Measurements from ENCODE around the gene PITPNM3. TPM values are rescaled to one million over a fixed set of nuclear protein-coding genes. Genes with fewer than 3 reads are reported as not detected.

The PITPNM3 gene
- polyA plus RNA-seq, 3 donors = 0.29 TPM; not detected in 2

- H3K4me1 ChIP-seq (ENCODE audit: control insufficient read depth in 1 of 2, insufficient read depth in 2 of 2, low read length in 2 of 2) = peaks cover 5 to 6% of the 10 kb centered on the region in 2 donors
- H4K20me1 ChIP-seq (ENCODE audit: insufficient read depth, low read length) = no peaks in the 10 kb centered on the region
- H3K27me3 ChIP-seq (ENCODE audit: control insufficient read depth in 2 of 2, insufficient read depth in 2 of 2, low read length in 2 of 2) = peaks cover 7 to 15% of the 10 kb centered on the region in 2 donors
- peak overlapping the region in 1 of 7 donors; percentile 38 for H3K27ac Mint-ChIP-seq
- H3K4me2 ChIP-seq (replicated peaks; ENCODE audit: extremely low read depth, low read length, poor library complexity, severe bottlenecking) = no peak overlapping the region
- H3K9me3 ChIP-seq (replicated peaks in 1 of 2; ENCODE audit: control insufficient read depth in 1 of 2, insufficient read depth in 1 of 2, low read length in 2 of 2) = no peaks in the 10 kb centered on the region
- H3K79me2 ChIP-seq (ENCODE audit: insufficient read depth, low read length) = no peaks in the 10 kb centered on the region
- no peak overlapping the region for H3K27ac ChIP-seq (ENCODE audit: low read depth in 1 of 2, low read length in 2 of 2)
- no peak overlapping the region for H3K9ac ChIP-seq (ENCODE audit: insufficient read depth, low read length, poor library complexity, severe bottlenecking)
- no peak overlapping the region for H3K4me3 ChIP-seq (replicated peaks in 1 of 3; ENCODE audit: low read depth in 2 of 3, low read length in 3 of 3)
- peaks cover 16 to 24% (median 24%) of the 10 kb centered on the region in 3 donors for H3K27me3 Mint-ChIP-seq (ENCODE audit: low read depth in 3 of 3)
- no peak overlapping the region for H2AFZ ChIP-seq (ENCODE audit: insufficient read depth, low read depth, low read length, poor library complexity, severe bottlenecking)
- peaks cover 0 to 2% (median 0%) of the 10 kb centered on the region in 7 donors for H3K9me3 Mint-ChIP-seq
- WGBS (ENCODE audit: insufficient coverage) = 23% methylated on average over 4 of the region's 12 CpGs
- H3K4me3 Mint-ChIP-seq = no peak overlapping the region
- no peak for DNase-seq
- TF ChIP-seq, protein P1, sequence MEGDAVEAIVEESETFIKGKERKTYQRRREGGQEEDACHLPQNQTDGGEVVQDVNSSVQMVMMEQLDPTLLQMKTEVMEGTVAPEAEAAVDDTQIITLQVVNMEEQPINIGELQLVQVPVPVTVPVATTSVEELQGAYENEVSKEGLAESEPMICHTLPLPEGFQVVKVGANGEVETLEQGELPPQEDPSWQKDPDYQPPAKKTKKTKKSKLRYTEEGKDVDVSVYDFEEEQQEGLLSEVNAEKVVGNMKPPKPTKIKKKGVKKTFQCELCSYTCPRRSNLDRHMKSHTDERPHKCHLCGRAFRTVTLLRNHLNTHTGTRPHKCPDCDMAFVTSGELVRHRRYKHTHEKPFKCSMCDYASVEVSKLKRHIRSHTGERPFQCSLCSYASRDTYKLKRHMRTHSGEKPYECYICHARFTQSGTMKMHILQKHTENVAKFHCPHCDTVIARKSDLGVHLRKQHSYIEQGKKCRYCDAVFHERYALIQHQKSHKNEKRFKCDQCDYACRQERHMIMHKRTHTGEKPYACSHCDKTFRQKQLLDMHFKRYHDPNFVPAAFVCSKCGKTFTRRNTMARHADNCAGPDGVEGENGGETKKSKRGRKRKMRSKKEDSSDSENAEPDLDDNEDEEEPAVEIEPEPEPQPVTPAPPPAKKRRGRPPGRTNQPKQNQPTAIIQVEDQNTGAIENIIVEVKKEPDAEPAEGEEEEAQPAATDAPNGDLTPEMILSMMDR (IDR thresholded peaks at IDR 0.05) = no peak
- peaks cover 40 to 62% of the 10 kb centered on the region in 2 donors for H3K36me3 Mint-ChIP-seq
- peaks cover 14 to 37% of the 10 kb centered on the region in 2 donors for H3K36me3 ChIP-seq (replicated peaks in 1 of 2; ENCODE audit: control insufficient read depth in 1 of 2, insufficient read depth in 2 of 2, low read length in 2 of 2)
- intact Hi-C loops (cut with micrococcal nuclease) = no loop called here
- no peaks in the 10 kb centered on the region for H3K4me1 Mint-ChIP-seq
These were observed 105.2 kb downstream of the PITPNM3 start for GRCh38 chr17:6450926-6451832.

DNA sequence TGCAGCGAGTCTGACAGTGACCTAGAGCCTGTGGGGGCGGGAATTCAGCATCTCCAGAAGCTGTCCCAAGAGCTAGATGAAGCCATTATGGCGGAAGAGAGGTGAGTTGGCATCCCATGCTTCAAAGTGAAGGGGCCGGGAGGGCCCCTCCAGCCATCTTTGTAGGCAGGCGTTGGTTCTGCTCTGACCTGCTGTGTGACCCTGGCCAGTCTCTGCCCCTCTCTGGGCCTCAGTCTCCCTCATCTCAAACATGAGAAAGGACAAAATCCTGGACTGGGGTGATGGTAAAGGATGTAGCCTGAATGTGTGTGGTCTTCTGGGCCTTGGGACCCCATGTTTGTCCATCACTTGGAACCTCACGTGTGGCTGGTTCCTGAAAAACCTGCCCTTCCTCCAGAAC, 107.0 kb downstream of the PITPNM3 start:
- H3K27me3 ChIP-seq (ENCODE audit: control insufficient read depth in 2 of 2, insufficient read depth in 2 of 2, low read length in 2 of 2) = peaks cover 0 to 3% of the 10 kb centered on the region in 2 donors
- intact Hi-C loops (cut with micrococcal nuclease) = loop anchor here in 1 of 2 donors (10.0 kb wide), 1 partner anchor 965 kb away; the partner anchor contains the start of genes DERL2 and MIS12
- H3K9me3 ChIP-seq (replicated peaks in 1 of 2; ENCODE audit: control insufficient read depth in 1 of 2, insufficient read depth in 1 of 2, low read length in 2 of 2) = no peaks in the 10 kb centered on the region
- no peak overlapping the region for H3K27ac ChIP-seq (ENCODE audit: low read depth in 1 of 2, low read length in 2 of 2)
- H3K4me1 ChIP-seq (ENCODE audit: control insufficient read depth in 1 of 2, insufficient read depth in 2 of 2, low read length in 2 of 2) = peaks cover 11% of the 10 kb centered on the region in 2 donors
- TF ChIP-seq, protein P1 (IDR thresholded peaks at IDR 0.05) = no peak
- H3K4me3 Mint-ChIP-seq = no peak overlapping the region
- peaks cover 16% of the 10 kb centered on the region for H3K4me1 Mint-ChIP-seq
- H3K4me3 ChIP-seq (replicated peaks in 1 of 3; ENCODE audit: low read depth in 2 of 3, low read length in 3 of 3) = no peak overlapping the region
- peaks cover 6 to 22% (median 12%) of the 10 kb centered on the region in 3 donors for H3K27me3 Mint-ChIP-seq (ENCODE audit: low read depth in 3 of 3)
- no peak overlapping the region for H3K27ac Mint-ChIP-seq
- WGBS (ENCODE audit: insufficient coverage) = 98% methylated on average over 5 of the region's 6 CpGs
- no peak overlapping the region for H2AFZ ChIP-seq (ENCODE audit: insufficient read depth, low read depth, low read length, poor library complexity, severe bottlenecking)
- H3K9me3 Mint-ChIP-seq = no peaks in the 10 kb centered on the region
- peaks cover 42 to 65% of the 10 kb centered on the region in 2 donors for H3K36me3 Mint-ChIP-seq
- H4K20me1 ChIP-seq (ENCODE audit: insufficient read depth, low read length) = no peaks in the 10 kb centered on the region
- DNase-seq = no peak
- H3K4me2 ChIP-seq (replicated peaks; ENCODE audit: extremely low read depth, low read length, poor library complexity, severe bottlenecking) = no peak overlapping the region
- peaks cover 13% of the 10 kb centered on the region for H3K79me2 ChIP-seq (ENCODE audit: insufficient read depth, low read length)
- peaks cover 14 to 39% of the 10 kb centered on the region in 2 donors for H3K36me3 ChIP-seq (replicated peaks in 1 of 2; ENCODE audit: control insufficient read depth in 1 of 2, insufficient read depth in 2 of 2, low read length in 2 of 2)
- H3K9ac ChIP-seq (ENCODE audit: insufficient read depth, low read length, poor library complexity, severe bottlenecking) = no peak overlapping the region
